ENCODE data around the gene OTOF. TPM values are rescaled to one million over a fixed set of nuclear protein-coding genes. Genes with fewer than 3 reads are reported as not detected.

Gene OTOF
- polyA plus RNA-seq, 3 donors: 0.51 TPM; not detected in 2

DNA sequence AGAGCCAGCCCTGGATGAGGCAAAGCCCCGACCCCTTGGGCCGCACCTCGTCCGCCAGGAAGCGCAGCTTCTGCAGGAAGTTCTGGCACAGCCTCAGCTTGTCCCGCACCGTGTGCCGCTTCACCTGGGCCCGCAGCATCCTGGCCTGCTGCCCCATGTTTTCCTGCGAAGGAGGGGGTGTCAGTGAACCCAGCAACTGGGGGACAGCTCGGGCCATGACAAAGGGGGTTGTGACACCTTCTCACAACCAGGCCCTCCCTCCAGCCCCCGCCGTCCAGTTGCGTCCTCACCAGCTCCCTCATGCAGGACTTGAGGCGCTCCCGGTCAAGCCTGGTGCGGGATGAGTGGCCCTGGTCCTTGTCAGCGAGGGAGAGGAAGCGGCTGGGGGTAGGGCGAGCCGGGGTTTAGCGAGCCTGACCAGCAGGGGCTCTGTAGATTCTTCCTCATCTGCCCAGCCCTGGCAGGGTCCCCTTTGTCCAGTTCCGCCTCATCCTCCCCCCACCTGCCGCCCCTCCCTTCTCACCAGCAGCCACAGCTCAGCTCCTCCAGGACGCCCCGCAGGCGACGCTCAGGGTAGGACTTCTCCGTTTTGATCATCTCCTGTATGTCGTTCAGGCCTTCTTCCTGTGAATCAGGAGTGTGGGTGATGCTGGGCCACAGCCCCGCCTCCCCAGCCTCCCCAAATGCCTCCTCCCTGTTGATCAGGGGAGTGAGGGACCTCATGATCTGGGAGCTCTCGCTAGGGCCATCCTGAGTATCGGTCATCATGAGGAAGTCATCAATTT lies 606 bp downstream of the OTOF start:
- Mint-ChIP-seq H3K9me3 (peaks cover 0 to 1% (median 0%) of the 10 kb centered on the region in 7 donors), H3K4me1 (peaks cover 6% of the 10 kb centered on the region), H3K36me3 (no peaks in the 10 kb centered on the region), H3K4me3 (peak overlapping the region; percentile 4 to 69), H3K27me3 (ENCODE audit: low read depth in 3 of 3) (peaks cover 2 to 8% (median 6%) of the 10 kb centered on the region in 3 donors), H3K27ac (peak overlapping the region in 1 of 7 donors; percentile 30)
- Histone ChIP-seq H4K20me1 (ENCODE audit: insufficient read depth, low read length) (no peaks in the 10 kb centered on the region), H3K4me3 (replicated peaks in 1 of 3; ENCODE audit: low read depth in 2 of 3, low read length in 3 of 3) (no peak overlapping the region), H3K79me2 (ENCODE audit: insufficient read depth, low read length) (no peaks in the 10 kb centered on the region), H3K9ac (ENCODE audit: insufficient read depth, low read length, poor library complexity, severe bottlenecking) (no peak overlapping the region), H3K4me2 (replicated peaks; ENCODE audit: extremely low read depth, low read length, poor library complexity, severe bottlenecking) (peak overlapping the region; percentile 21), H3K36me3 (replicated peaks in 1 of 2; ENCODE audit: control insufficient read depth in 1 of 2, insufficient read depth in 2 of 2, low read length in 2 of 2) (no peaks in the 10 kb centered on the region), H3K9me3 (replicated peaks in 1 of 2; ENCODE audit: control insufficient read depth in 1 of 2, insufficient read depth in 1 of 2, low read length in 2 of 2) (no peaks in the 10 kb centered on the region), H2AFZ (ENCODE audit: insufficient read depth, low read depth, low read length, poor library complexity, severe bottlenecking) (peak overlapping the region; percentile 65), H3K27me3 (ENCODE audit: control insufficient read depth in 2 of 2, insufficient read depth in 2 of 2, low read length in 2 of 2) (no peaks in the 10 kb centered on the region), H3K27ac (ENCODE audit: low read depth in 1 of 2, low read length in 2 of 2) (no peak overlapping the region), H3K4me1 (ENCODE audit: control insufficient read depth in 1 of 2, insufficient read depth in 2 of 2, low read length in 2 of 2) (peaks cover 5 to 8% of the 10 kb centered on the region in 2 donors)
- 51% methylated on average over 13 of the region's 33 CpGs for WGBS (ENCODE audit: insufficient coverage)
- TF ChIP-seq, protein P1, sequence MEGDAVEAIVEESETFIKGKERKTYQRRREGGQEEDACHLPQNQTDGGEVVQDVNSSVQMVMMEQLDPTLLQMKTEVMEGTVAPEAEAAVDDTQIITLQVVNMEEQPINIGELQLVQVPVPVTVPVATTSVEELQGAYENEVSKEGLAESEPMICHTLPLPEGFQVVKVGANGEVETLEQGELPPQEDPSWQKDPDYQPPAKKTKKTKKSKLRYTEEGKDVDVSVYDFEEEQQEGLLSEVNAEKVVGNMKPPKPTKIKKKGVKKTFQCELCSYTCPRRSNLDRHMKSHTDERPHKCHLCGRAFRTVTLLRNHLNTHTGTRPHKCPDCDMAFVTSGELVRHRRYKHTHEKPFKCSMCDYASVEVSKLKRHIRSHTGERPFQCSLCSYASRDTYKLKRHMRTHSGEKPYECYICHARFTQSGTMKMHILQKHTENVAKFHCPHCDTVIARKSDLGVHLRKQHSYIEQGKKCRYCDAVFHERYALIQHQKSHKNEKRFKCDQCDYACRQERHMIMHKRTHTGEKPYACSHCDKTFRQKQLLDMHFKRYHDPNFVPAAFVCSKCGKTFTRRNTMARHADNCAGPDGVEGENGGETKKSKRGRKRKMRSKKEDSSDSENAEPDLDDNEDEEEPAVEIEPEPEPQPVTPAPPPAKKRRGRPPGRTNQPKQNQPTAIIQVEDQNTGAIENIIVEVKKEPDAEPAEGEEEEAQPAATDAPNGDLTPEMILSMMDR (IDR thresholded peaks at IDR 0.05): no peak
- DNase-seq: no peak
- intact Hi-C loops (cut with micrococcal nuclease): no loop called here

GRCh38 chr2:26475832-26476501 lies 2.0 kb downstream of the OTOF start:
- Histone ChIP-seq H3K4me1 (ENCODE audit: control insufficient read depth in 1 of 2, insufficient read depth in 2 of 2, low read length in 2 of 2) (peaks cover 5 to 8% of the 10 kb centered on the region in 2 donors), H3K79me2 (ENCODE audit: insufficient read depth, low read length) (no peaks in the 10 kb centered on the region), H3K9ac (ENCODE audit: insufficient read depth, low read length, poor library complexity, severe bottlenecking) (no peak overlapping the region), H3K36me3 (replicated peaks in 1 of 2; ENCODE audit: control insufficient read depth in 1 of 2, insufficient read depth in 2 of 2, low read length in 2 of 2) (no peaks in the 10 kb centered on the region), H4K20me1 (ENCODE audit: insufficient read depth, low read length) (no peaks in the 10 kb centered on the region), H3K27ac (ENCODE audit: low read depth in 1 of 2, low read length in 2 of 2) (no peak overlapping the region), H3K9me3 (replicated peaks in 1 of 2; ENCODE audit: control insufficient read depth in 1 of 2, insufficient read depth in 1 of 2, low read length in 2 of 2) (no peaks in the 10 kb centered on the region), H2AFZ (ENCODE audit: insufficient read depth, low read depth, low read length, poor library complexity, severe bottlenecking) (no peak overlapping the region), H3K4me2 (replicated peaks; ENCODE audit: extremely low read depth, low read length, poor library complexity, severe bottlenecking) (no peak overlapping the region), H3K4me3 (replicated peaks in 1 of 3; ENCODE audit: low read depth in 2 of 3, low read length in 3 of 3) (no peak overlapping the region), H3K27me3 (ENCODE audit: control insufficient read depth in 2 of 2, insufficient read depth in 2 of 2, low read length in 2 of 2) (no peaks in the 10 kb centered on the region)
- no peak for DNase-seq
- TF ChIP-seq, protein P1 (IDR thresholded peaks at IDR 0.05): no peak
- no peak overlapping the region for H3K27ac Mint-ChIP-seq
- peaks cover 2 to 6% (median 5%) of the 10 kb centered on the region in 3 donors for H3K27me3 Mint-ChIP-seq (ENCODE audit: low read depth in 3 of 3)
- H3K36me3 Mint-ChIP-seq: no peaks in the 10 kb centered on the region
- no peaks in the 10 kb centered on the region for H3K9me3 Mint-ChIP-seq
- H3K4me1 Mint-ChIP-seq: peaks cover 6% of the 10 kb centered on the region
- intact Hi-C loops (cut with micrococcal nuclease): no loop called here
- no peak overlapping the region for H3K4me3 Mint-ChIP-seq
- 93% methylated on average over 18 of the region's 22 CpGs for WGBS (ENCODE audit: insufficient coverage)

All from CD14-positive monocyte (primary cell).